HG03378 (cell line): ENCODE results near the gene TROAP.
A peak's percentile ranks its signal among the peaks of the same experiment; 100 is the strongest.
"Not testable (repeated sequence)": the region's sequence is repeated elsewhere in the genome, so short reads cannot be mapped to it uniquely, and the experiment has no call there.

ENCODE experiments used
- ATAC-seq: cut with Tn5 transposase; IDR thresholded peaks from one replicate; pipeline ENCODE4 v1.9.1; 2021; ENCODE audit warnings: mild to moderate bottlenecking, moderate library complexity; ENCODE audit not compliant: unreplicated experiment

Gene TROAP, protein sequence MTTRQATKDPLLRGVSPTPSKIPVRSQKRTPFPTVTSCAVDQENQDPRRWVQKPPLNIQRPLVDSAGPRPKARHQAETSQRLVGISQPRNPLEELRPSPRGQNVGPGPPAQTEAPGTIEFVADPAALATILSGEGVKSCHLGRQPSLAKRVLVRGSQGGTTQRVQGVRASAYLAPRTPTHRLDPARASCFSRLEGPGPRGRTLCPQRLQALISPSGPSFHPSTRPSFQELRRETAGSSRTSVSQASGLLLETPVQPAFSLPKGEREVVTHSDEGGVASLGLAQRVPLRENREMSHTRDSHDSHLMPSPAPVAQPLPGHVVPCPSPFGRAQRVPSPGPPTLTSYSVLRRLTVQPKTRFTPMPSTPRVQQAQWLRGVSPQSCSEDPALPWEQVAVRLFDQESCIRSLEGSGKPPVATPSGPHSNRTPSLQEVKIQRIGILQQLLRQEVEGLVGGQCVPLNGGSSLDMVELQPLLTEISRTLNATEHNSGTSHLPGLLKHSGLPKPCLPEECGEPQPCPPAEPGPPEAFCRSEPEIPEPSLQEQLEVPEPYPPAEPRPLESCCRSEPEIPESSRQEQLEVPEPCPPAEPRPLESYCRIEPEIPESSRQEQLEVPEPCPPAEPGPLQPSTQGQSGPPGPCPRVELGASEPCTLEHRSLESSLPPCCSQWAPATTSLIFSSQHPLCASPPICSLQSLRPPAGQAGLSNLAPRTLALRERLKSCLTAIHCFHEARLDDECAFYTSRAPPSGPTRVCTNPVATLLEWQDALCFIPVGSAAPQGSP

DNA sequence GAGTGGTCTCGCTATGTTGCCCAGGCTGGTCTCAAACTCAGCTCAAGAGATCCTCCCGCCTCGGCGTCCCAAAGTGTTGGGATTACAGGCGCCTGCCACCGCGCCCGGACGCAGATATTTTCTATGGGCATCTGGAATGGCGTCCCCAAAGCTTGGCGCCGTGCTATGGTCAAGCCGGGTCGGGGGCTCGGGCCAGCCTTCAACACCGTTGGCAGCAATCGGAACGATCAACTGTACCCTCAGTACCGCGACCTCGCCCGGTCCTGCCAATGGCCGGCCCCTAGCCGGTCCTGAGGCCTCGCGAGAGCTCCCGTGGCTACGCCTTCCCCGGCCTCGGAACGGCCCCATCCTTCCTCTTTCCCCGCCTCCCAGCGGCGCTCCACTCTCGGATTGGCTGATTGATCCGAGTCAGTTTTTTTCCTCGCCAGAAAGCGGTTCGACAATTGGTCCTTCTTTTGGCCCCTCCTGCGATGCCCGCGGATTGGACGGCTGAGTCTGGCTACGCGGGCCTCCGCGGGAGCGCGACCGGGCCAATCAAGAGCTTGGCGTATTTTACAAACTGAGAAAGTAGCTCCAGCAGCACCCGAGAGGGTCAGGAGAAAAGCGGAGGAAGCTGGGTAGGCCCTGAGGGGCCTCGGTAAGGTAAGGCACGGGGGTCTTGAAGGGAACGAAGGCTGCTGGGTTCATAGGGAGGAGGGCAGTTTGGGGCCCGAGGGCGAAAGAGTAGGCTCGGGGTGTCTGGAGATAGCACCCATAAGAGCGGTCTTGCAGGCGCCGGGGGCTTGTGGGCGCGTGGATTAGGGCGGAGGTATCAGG is at the start of gene TROAP:
TSS of gene TROAP (plus strand) at position 548 of the 816 bp plus-strand sequence. CDS start 354 bp downstream, outside the sequence.
- ATAC-seq, result peak; percentile 94

DNA sequence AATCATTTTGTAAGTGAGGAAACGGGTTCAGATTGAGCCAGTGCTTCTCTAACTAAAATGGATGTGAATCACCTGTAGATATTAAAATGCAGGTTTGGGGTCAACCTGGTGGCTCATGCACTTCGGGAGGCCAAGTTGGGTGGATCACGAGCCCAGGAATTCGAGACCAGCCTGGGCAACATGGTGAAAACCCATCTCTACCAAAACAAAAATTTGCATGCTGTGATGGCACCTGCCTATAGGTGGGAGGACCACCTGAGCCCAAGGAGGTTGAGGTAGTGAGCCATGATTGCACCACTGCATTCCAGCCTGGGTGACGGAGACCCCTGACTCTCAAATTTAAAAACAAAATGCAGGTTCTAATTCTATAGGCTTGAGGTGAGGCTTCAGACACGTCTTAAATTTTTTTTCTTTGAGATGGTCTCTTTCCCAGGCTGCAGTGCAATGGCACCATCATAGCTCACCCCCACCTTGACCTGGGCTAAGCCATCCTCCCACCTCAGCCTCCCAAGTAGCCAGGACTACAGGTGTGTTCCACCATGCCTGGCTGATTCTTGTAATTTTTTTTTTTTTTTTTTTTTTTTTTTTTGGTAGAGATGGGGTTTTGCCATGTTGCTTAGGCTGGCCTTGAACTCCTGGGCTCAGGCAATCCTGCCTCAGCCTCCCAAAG is 49.2 kb upstream of the TROAP start:
- ATAC-seq, result no peak

DNA sequence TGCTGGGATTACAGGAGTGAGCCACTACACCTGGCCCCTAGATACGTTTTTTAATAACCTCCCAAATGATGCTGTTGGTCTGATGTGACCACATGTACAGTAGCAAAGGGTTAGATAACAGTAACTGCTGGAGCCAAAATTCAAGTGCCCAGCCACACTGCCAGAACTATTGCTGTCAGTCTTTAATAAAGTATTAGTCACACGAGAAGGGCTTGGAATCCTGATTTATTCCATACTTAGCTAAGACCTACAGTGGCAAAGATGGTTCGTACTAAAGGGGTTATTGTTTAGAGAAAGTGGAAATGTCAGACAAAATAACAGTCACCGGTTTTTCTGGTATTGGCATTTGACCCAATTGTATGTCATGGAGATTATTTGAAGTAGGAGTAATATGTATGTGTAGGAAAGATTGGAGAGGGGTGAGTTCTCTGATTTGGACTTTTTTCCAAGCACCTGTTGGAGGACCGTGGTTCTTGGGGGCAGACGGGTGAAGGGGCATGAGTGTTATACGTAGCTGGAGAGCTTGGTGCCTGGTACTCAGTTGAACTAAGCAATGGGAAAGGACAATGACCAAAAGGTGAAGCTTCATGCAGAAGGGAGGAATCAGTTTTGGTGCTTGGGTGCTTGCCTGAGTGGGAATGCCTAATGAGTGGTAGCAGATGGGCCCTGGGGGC is 48.5 kb upstream of the TROAP start:
- no peak for ATAC-seq

DNA sequence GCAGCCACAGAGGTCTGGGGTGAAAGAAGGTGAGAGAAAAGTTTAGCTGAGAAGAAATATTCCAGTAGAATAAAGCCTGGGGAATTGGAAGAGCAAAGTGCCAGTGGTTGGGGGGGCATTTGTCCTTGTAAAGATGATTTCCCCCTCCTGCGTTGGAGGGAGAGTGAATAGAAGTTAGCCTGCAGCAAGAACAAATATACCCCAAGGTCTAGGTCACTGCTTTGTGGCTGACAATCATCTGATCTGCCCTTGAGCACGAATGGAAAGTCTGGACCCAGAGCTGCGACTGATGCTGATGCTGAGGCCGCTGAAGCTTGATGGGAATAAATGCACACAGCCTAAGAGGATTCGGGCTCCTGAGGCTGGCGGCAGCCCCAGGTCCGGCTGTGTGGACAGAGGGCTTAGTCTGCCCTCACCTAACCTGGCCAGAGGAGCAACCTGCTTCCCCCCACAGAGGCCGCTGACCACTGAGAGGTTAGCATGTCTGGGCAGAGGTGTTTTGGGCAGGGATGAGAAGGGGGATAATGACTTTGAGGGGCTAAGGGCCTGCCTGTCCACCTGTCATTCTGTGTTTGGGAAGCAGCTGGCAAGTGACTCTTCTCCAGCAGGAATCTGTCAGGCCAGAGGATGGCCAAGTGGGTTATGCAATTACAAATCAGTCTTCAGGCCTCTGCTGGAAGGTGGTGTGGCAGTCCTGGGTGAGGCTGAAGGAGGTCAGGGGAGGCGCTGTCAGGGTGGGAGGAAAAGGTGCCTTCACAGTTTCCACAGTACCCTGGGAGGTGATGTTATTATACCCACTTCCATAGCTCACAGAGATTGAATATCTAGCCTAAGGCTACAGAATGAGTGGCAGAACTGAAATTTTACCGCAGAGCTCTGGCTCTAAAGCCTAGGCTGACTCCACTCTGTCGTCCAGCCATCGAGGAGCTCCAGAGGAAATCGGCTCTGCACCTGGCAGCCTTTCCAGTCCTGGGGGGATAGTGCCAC is 46.5 kb upstream of the TROAP start:
- ATAC-seq, result no peak

DNA sequence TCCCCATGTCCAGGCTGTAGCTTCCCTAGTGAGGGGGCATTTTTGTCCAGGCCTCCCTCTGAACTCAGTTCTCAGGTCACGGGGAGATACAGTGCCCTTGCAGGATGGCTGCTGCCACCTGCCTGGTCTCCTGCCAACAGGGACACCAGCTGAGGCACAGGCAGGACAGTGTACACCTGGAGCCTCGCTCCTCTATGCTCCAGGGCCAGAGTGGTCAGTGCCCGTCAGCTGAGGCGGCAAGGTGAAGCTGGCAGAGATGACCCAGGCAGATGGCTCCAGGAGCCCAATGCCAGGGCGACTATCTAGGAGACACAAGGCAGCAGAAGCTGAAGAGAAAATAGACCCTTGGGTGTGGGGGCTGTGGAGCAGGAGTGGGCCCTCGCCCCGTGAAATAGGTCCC is 45.6 kb upstream of the TROAP start:
- ATAC-seq, result no peak

DNA sequence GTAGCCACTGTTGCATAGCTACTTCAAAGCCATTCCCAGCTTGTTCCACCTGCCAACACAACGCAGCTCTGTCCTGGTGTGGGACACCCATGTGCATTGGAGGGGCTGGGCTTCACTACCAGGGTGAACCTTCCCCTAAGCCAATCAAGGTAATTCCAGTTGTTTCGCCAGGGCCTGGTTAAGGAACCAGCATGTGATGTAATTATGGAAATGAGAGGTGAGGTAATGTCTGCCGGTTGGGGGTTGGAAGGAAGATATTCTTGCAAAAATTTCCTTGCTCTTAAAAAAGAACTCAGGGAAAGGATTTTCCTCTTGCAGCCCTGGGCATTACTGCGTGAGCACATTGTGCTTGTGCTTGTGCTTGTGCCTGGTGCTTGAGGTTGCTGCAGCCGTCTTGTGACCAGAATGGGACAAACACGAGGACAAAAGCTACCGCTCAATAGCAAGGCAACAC is 43.3 kb upstream of the TROAP start:
- no peak for ATAC-seq

DNA sequence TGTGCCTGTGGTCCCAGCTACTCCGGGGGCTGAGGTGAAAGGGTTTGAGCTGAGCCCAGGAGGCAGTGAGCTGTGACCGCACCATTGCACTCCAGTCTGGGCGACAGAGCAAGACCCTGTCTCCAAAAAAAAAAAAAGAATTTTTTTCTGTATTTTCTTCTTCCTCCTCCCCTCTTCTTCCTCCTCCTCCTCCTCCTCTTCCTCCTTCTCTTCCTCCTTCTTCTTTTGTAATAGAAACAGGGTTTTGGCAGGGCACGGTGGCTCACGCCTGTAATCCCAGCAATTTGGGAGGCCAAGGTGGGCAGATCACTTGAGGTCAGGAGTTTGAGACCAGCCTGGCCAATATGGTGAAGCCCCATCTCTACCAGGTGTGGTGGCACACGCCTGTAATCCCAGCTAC is 42.5 kb upstream of the TROAP start:
- ATAC-seq, result not testable (repeated sequence)

DNA sequence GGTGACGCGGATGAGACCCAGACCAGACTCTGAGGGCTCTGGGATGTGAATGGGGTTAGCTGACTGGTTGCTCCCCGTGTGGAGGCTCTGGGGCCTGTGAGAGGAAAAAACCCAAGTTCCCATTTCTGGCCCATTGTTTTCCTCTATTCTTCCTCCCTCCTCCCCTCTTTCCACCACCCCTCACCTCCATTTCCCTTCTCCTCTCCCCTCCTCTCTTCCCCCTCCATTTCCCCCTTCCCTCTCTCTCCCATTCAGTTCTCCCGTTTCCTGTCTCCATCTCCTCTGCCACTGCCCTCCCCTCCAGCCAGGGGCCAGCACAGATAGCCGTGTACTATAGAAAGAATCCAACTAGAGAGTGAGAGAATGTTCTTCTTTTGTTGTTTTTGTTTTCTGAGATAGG is 40.8 kb upstream of the TROAP start:
- no peak for ATAC-seq

DNA sequence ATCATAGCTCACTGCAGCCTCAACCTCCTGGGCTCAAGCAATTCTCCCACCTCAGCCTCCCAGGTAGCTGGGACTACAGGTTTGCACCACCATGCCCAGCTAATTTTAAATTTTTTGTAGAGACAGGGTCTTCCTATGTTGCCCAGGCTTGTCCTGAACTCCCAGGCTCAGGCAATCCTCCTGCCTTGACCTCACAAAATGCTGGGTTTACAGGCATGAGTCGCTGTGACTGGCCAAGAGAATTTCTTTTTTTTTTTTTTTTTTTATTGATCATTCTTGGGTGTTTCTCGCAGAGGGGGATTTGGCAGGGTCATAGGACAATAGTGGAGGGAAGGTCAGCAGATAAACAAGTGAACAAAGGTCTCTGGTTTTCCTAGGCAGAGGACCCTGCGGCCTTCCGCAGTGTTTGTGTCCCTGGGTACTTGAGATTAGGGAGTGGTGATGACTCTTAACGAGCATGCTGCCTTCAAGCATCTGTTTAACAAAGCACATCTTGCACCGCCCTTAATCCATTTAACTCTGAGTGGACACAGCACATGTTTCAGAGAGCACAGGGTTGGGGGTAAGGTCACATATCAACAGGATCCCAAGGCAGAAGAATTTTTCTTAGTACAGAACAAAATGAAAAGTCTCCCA is 40.2 kb upstream of the TROAP start:
- not testable (repeated sequence) for ATAC-seq

DNA sequence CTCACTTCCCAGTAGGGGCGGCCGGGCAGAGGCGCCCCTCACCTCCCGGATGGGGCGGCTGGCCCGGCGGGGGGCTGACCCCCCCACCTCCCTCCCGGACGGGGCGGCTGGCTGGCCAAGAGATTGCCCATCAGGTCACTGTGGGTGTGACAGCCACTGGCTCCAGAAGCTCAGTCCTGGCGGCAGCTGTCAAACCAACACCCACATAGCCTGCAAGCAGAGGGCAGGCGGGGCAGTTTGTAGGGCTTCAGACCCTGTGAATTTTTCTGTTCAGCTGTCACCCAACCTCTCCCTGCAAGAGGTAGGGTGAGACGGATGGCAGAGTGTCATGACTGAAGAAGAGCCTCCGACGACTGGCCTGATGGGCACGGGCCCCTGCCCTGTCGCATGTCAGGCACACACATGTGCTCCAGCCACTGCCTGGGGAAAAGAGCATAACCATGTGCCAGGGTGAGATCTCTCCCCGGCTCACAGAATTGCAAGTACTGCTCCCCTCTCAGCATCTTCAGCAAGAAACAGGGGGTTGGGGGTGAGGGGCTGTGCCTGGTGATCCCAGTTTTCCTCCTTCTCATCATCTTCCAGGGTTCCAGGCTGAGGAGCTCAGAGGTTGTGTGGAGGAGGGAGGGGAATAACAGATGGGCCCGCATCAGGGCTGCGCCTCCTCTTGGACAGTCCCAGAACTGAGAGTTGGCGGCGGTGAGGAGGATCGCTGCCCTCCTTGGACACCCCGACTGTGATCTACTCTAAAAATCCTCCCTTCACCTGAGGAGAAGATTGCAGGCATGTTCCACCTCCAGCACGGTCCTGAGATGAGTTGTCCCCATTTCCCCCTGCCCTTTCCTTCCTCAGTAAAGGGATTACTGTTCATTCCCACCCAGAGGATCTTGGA is 39.3 kb upstream of the TROAP start:
- no peak for ATAC-seq

DNA sequence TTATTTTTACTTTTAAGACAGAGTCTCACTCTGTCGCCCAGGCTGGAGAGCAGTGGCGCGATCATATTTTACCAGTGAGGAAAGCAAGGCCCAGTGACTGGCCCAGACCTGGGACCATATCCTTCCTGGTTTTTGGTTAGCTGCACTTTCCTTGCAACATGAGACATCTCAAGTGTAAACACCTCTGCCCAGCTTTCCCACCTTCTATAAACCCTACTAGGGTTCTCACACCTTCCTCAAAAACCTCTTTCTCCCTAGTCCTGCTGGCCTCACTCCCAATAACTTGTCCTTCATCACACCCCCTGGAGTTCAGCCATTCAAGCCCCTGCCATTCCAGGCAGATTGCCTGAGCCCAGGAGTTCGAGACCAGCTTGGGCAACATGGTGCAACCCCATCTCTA is 38.4 kb upstream of the TROAP start:
- ATAC-seq, result no peak

DNA sequence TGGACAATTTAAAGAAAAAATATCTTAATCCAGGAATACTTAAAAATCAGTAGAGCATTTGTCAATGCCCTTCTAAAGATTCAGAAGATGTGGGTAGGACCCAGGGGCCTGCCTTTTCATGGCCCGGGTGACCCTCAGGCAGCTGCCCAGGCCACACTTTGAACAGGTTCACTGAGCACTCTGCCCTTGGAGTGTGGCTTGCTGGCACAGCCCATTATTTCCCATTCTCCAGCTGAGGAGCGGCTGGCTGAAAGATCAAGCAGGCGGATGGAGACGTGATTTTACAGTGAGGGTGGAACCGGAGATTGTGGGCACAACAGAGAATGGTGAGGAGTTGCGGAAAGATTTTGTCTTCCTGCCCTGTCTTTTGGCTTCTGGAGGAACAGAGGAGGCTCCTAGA is 35.2 kb upstream of the TROAP start:
- ATAC-seq, result no peak

DNA sequence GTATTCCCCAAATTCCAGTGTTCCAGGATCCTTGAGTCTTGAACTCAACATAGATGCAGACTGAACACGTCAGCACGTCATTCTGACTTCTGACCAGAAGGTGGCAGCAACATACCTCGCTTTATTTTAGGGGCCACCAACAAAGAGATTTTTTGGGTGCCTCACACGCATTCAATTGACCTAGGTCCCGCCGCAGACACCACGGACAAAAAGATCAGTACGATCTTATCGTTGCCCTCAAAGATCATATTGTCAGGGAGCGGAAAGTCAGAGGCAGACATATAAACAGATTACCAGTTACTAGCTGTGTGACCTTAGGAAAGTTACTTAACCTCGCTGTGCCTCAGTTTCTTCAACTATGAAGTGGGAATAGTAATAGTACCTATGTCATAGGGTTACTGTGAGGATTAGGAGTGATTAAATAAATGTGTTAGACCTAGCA is 34.6 kb upstream of the TROAP start:
- ATAC-seq, result no peak

DNA sequence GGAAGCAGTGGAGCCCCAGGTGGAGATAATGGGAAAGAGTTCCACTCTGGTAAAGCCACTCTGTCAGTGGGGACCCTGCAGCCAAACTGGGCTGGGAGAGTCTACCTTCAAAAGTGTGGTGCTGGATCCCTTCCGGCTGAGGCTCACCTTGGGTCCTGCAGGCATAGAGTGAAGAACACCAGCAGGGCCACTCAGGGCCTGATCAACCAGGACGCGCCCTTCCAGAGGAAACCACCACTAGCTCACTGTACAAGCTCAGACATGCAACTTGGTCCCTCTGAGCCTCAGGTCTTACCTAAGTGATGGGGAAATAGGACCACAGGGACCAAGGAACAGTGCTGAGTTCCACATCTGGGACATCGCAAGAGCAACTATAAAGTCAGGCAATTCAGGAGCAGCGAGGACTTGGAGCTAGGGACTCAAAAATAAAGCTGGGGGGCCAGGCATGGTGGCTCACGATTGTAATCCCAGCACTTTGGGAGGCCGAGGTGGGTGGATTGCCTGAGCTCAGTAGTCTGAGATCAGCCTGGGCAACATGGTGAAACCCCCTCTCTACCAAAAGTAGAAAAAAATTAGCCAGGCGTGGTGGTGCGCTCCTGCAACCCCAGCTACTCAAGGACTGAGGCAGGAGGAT is 34.0 kb upstream of the TROAP start:
- no peak for ATAC-seq

DNA sequence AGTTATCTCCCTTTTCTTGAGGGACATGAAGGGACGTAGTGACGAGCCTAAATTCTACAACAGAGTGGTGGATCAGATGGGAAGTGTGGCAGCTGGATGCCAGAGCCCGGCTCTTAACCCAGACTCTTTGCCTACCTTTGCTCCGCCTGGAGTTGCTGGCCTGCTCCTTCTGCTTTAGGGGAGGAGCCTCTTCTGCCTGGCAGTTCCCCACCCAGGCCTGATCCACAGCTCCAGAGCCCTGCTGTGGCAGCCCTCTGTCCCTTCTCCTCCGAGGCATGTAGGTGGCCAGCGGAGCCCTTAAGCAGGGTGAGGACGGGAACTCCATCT is 30.4 kb upstream of the TROAP start:
- ATAC-seq, result no peak

DNA sequence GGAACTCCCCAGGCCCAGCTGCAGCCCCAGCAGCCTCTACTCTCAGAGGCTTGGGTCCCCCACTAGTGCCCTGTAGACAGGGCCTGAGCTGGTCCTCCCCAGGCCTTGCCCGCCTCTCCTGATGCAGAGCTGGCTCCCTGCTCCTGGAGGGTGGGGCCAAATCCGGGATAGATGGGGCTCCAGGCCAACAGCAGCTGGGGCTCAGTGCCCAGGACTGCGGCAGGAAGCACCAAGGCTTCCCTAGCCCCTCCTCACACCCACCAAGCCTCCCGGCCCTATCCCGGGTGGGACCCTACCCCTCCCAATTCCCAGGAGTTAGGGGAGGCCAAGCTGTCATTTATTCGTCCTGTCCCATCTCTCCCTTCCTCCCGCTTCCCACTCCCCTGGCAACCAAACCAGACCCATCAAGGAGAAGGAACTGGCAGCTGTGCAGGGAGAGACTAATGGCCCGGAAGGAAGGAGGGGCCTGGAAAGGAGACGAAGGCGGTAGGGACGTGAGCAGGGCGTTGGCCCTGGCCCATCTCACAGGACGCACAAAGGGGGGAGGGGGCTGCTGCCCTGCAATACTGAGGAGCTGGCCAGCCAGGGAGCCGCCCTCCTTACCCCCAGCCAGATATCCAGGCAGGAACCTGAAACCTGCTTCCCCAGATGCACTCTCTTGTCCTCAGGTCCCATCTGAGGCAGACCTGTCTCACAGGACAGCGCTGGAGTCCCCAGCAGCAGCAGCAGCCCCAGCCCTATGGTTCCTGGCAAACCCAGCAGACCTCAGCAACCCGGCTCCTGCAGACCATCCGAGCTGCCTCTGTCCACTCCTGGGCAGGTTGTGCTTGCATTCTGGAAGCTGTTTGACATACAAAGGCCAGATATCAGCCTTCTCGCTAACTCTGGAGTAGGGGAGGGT is 29.7 kb upstream of the TROAP start:
- no peak for ATAC-seq
